ENCODE measurements around the gene PITX1.

GRCh38 chr5:135013445-135013844 is 20.6 kb downstream of the PITX1 start:
- no peak for TF ChIP-seq ZNF781 (CRISPR knock-in tag; IDR thresholded peaks at IDR 0.05; ENCODE audit: borderline replicate concordance, not compliant biosample characterization)
- TF ChIP-seq ZNF530 (CRISPR knock-in tag; IDR thresholded peaks at IDR 0.05; ENCODE audit: low read depth) = no peak
- TF ChIP-seq, protein P1, sequence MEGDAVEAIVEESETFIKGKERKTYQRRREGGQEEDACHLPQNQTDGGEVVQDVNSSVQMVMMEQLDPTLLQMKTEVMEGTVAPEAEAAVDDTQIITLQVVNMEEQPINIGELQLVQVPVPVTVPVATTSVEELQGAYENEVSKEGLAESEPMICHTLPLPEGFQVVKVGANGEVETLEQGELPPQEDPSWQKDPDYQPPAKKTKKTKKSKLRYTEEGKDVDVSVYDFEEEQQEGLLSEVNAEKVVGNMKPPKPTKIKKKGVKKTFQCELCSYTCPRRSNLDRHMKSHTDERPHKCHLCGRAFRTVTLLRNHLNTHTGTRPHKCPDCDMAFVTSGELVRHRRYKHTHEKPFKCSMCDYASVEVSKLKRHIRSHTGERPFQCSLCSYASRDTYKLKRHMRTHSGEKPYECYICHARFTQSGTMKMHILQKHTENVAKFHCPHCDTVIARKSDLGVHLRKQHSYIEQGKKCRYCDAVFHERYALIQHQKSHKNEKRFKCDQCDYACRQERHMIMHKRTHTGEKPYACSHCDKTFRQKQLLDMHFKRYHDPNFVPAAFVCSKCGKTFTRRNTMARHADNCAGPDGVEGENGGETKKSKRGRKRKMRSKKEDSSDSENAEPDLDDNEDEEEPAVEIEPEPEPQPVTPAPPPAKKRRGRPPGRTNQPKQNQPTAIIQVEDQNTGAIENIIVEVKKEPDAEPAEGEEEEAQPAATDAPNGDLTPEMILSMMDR (CRISPR knock-in tag; IDR thresholded peaks at IDR 0.05) = no peak
- TF ChIP-seq ZNF274 (CRISPR knock-in tag; IDR thresholded peaks at IDR 0.05) = no peak
- TF ChIP-seq SOX6 (IDR thresholded peaks at IDR 0.05) = no peak
- no peak for TF ChIP-seq SOX6 (CRISPR knock-in tag; IDR thresholded peaks at IDR 0.05)
- TF ChIP-seq, protein P2, sequence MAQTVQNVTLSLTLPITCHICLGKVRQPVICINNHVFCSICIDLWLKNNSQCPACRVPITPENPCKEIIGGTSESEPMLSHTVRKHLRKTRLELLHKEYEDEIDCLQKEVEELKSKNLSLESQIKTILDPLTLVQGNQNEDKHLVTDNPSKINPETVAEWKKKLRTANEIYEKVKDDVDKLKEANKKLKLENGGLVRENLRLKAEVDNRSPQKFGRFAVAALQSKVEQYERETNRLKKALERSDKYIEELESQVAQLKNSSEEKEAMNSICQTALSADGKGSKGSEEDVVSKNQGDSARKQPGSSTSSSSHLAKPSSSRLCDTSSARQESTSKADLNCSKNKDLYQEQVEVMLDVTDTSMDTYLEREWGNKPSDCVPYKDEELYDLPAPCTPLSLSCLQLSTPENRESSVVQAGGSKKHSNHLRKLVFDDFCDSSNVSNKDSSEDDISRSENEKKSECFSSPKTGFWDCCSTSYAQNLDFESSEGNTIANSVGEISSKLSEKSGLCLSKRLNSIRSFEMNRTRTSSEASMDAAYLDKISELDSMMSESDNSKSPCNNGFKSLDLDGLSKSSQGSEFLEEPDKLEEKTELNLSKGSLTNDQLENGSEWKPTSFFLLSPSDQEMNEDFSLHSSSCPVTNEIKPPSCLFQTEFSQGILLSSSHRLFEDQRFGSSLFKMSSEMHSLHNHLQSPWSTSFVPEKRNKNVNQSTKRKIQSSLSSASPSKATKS (CRISPR knock-in tag; IDR thresholded peaks at IDR 0.05) = no peak
- TF ChIP-seq POLR2A (IDR thresholded peaks at IDR 0.05; ENCODE audit: insufficient read depth in 1 of 2, low read depth in 2 of 2, low read length in 2 of 2) = no peak
- no peak for TF ChIP-seq ZNF724P (CRISPR knock-in tag; IDR thresholded peaks at IDR 0.05; ENCODE audit: borderline replicate concordance)
- no peak for TF ChIP-seq GABPA (IDR thresholded peaks at IDR 0.05; ENCODE audit: low read depth, low read length)
- no peak for TF ChIP-seq GABPA (CRISPR knock-in tag; IDR thresholded peaks at IDR 0.05; ENCODE audit: low read depth)
- TF ChIP-seq ELF1 (CRISPR knock-in tag; IDR thresholded peaks at IDR 0.05) = no peak
- no peak for TF ChIP-seq SP5 (CRISPR knock-in tag; IDR thresholded peaks at IDR 0.05; ENCODE audit: borderline replicate concordance, low read depth)
- no peak for TF ChIP-seq ZNF546 (CRISPR knock-in tag; conservative IDR thresholded peaks at IDR 0.05)
- no peak for TF ChIP-seq TCF12 (IDR thresholded peaks at IDR 0.05)
- TF ChIP-seq TCF12 (CRISPR knock-in tag; IDR thresholded peaks at IDR 0.05) = no peak
